ENCODE data around the gene GET4.

GRCh38 chr7:849781-850180 is 26.6 kb upstream of the GET4 start:
- no peak for TF ChIP-seq CTCF (IDR thresholded peaks at IDR 0.05; ENCODE audit: low read depth, low read length)
- TF ChIP-seq EZH2phosphoT487 (IDR thresholded peaks at IDR 0.05; ENCODE audit: low read depth): no peak
